RCC 7860 (cell line): Measurements from ENCODE around the gene GJC1.

Source experiments
- DNase-seq: peaks from one replicate; pipeline ENCODE4 v3.0.0-alpha.2; 2015; ENCODE audit warnings: low spot score
- FAIRE-seq: peaks from 2 replicates; lab custom pipeline; 2012; peaks lifted over from hg19 to GRCh38; lab: Jason Lieb, UNC

GJC1 gene

DNA sequence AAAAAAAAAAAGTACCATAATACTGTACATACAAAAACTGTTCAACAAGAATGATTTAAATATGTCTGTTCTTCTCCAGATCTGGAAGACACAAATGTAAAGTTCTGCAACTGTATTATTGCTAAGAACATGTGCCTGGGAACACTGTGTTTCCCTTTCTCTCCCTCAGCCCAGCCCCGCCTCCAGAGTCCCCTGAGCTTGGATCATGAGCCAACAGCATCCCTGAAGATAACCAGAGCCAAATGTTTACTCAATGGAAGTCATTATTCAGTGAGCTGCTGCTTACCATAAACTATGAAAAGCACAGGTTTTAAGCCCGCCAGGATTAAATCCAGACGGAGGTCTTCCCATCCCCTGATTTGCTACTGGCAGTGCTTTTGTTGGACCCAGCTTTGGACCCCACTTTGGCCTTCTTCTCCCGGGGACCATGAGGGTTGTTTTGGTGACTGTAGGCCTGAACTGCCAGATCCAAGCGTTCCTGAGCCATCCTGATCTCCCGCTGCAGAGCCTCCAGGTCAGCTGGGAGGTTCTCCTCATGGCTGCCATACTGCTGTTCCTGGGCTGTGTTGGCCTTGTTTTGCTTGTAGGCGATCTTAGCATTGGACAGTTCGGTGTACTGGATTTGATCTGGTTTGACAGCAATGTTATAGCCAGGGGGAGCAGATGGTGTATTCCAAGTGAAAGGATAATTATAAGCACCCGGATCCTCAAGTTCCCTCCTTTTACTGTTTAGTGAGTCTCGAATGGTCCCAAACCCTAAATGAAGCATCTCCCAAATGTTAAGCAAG lies 25.6 kb downstream of the GJC1 start:
- no peak for DNase-seq
- FAIRE-seq, result no peak

DNA sequence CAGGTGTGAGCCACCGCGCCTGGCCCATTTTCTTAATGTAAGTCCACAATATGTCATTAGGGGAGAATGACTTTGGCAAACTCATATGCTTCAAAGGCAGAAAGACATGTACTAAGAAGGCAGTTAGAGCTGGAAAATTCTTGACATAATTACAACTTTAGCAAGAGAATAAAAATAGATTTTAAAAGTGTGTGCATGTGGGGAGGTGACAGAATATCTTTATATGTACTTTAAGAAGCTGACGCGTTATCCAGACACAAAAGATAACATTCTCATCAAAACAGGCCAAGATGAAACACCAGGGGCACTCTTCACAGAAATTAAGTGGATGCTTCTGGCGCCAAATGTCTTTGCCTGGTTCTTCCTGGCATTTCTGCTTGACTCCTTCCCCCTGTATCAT lies 28.2 kb downstream of the GJC1 start:
- no peak for FAIRE-seq
- DNase-seq, result no peak

DNA sequence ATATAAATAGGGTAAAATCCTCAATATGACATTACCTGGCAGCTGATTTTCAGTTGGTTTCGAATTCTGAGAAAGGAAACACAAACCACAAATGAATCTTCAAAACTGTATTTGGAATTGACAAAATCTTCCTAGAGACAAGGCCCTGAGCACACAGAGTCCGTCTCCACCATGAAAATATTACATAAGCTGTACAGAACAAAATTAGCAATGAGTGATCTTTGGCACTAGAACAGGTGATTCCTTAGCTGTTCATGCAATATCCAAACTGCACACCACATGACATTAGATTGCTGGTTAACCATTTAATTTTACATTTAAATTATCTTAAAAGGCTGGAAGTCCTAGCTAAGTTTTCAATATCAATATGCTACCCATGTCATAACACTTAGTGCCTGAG lies 31.7 kb downstream of the GJC1 start:
- FAIRE-seq, result no peak
- DNase-seq, result no peak

DNA sequence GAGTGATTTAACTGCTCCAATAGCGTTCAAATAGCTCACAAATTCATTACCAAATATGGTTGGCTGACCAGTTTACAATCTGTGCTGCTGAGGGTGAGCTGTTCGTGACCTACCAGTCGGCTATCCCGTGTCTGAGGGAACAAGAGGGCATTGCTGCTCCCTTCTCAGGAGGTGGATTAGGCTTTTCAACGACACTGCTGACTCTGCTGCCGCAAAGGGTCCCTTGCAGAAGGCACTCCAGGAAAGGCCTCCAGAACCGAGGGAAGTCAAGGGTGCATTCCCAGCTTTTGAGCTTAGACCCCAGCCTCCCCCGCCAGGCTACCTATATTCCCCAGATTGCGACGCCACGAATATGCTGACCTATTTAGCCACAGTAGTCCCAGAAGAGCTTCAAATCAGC lies 32.3 kb downstream of the GJC1 start:
- no peak for DNase-seq
- no peak for FAIRE-seq

DNA sequence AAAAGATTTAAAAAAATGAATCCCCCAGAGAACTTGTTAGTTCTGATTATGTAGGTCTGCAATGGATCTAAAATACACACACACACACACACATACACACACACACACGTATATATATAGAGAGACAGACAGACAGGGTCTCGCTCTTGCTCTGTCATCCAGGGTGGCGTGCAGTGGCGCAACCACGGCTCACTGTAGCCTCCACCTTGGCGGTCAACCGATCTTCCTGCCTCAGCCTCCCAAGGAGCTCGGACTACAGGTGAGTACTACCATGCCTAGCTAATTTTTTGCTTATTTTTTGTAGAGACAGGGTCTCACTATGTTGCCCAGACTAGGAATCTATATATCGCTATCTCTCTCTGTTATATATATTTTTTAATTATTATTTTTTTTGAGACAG lies 33.4 kb downstream of the GJC1 start:
- DNase-seq (no peak), FAIRE-seq (no peak)

DNA sequence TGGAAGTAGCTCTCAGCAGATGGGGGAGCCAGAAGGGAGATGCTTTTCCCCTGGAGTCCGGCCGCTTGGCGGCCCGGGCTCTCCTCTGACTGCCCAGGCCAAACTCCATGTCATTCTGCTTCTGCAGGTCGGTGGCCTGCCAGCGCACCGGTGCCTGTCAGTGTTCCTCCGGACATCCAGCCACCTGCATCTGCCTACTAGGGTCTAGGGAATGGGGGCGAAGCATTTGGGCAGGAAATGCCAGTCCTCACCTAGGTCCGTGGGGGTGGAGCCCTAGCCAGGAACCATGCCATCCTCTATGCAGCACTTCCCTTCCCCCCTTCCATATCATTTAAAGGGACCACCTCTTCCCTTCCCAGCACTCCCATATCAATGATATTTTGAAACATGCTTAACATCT lies 34.2 kb downstream of the GJC1 start:
- FAIRE-seq (no peak), DNase-seq (no peak)

DNA sequence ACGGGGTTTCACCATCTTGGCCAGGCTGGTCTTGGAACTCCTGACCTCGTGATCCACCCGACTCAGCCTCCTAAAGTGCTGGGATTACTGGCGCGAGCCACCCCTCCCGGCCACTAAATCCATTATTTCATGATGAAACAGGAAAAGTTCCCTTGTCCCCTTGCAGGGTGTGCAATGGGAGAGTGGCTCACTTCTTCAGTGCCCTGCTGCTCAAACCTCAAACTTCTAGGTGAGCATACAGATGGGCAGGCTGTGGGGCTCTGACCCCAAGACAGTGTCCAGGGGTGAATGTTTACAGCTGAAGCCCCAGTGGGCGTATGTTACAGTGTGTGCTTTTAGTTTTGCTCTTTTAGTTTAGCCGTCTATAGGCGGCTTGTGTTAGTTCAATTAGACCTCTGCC lies 34.7 kb downstream of the GJC1 start:
- DNase-seq (no peak), FAIRE-seq (no peak)

DNA sequence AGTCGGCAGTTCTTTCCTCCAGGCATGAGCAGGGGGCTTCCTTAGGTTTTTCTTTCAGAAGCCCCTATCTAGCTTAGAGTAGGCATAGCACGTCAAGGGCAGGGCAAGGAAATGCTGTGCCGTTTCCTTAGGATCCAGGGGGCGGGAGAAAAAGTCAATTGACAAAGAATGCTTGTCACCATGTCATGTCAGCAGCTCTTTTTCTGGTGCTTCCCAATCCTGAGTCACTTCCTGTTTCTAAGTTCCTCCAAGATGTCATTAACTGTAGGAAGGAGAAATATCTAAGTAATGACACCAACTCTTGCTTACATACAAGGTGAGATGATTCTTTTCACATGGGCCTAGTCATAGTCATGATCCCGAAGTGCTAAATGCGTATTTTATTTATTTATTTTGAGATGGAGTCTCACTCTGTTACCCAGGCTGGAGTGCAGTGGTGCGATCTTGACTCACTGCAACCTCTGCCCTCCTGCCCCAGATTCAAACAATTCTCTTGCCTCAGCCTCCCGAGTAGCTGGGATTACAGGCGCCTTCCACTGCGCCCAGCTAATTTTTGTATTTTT lies 35.2 kb downstream of the GJC1 start:
- DNase-seq, result peak; percentile 98

DNA sequence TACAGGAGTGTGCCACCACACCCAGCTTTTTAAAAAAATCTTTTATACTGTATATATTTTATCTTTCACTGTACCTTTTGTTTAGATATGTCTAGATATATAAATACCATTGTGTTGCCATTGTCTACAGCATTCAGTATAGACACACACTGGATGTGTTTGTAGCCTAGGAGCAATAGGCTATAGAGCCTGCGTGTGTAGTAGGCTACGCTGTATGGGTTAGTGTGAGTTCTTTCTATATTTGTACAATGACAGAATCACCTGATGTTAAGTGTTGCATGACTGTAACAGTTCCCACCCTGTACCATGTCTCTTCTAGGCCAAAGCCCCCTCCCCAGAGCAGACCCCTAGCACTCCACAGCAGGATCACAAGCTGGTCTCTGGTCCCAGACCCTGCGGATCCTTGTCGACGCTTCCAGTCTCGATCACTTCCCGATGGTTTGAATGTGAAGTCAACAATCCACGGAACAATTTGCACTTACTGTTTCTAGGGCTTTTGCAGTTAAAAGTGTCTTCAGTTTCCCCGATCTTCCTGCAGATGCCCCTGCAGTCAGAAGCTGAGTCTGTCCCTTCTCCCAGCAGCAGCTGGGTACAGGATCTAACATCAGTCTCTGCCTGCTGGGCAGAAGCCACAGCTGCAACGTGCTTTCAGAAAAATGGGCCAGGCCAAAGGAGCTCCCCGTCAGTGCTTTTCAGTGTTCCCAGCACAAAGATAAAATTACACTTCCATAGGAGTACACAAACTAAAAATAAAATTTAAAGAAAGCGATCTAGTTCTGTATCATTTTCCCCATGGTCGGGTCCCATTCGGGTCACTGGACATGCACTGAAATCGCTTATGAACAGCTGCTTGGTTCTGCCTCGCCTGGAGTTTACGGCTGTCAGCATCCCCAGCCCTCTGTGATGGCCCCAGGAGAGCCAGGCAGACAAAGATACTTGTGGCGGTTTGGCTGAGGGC lies 35.9 kb downstream of the GJC1 start:
- DNase-seq, result no peak

More for the DNA sequence above, 35.2 kb downstream of the GJC1 start:
- FAIRE-seq, result peak; percentile 87

DNA sequence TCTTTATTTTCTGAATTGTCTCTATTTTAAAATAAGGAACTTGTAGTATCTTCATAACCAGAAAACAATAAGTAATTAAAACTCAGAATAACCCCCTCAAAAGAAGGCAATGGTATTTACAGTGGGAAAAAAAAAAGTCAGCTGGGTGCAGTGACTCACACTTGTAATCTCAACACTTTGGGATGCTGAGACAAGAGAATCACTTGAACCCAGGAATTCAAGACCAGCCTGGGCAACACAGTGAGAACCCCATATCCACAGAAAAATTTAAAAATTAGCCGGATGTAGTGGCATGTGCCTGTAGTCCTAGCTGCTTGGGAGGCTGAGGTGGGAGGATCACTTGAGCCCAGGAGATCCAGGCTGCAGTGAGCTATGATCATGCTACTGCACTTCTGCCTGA lies 37.8 kb downstream of the GJC1 start:
- no peak for FAIRE-seq
- peak; percentile 26 for DNase-seq

More for the DNA sequence above, 35.9 kb downstream of the GJC1 start:
- FAIRE-seq, result no peak

DNA sequence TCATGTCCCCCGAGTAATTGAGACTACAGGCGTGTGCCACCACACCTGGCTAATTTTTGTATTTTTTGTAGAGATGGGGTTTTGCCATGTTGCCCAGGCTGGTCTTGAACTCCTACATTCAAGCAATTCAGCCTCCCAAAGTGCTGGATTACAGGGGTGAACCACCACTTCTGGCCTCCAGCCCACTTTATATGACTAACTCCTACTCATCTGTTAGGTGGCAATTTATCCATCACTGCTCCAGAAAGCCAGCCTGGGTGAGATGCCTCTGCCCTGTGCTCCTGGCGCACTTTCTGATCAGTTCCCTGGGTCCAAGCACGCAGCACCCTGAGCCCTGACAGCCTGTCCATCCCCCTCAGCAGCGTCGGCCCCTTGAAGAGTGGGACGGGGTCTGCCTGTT lies 41.9 kb downstream of the GJC1 start:
- DNase-seq, result no peak
- FAIRE-seq, result no peak

DNA sequence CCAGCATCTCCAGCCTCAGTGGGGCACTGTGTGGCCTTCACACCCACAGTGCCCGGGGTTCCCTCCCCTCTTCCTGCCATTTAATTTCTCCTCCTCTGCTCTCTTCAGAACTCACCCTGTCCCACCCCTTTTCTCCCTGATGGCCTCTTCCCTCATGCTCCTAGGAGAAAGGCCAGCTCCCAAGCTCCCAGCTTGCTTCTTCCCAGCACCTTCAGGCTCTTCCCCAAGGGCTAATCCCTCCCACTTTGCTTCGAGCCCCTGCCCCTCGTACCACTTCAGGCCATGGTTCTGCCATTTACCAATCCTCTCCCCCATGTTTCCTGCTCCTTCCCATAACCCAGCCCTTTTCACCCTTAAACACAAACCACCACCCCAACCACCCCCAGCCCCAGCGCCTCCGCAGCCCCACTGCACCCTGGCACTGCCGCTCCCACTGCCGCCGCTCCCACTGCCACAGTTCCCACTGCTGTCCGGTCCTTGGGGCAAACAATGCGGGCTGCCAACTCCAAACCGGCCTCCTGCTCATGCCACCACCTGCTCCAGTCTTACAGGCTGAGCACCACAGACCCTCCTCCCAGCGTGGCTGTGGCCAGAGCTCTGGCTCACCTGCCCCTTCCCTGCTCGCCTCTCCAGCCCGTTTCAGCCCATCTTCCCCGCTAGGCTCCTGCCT lies 42.7 kb downstream of the GJC1 start:
- DNase-seq (no peak), FAIRE-seq (no peak)

DNA sequence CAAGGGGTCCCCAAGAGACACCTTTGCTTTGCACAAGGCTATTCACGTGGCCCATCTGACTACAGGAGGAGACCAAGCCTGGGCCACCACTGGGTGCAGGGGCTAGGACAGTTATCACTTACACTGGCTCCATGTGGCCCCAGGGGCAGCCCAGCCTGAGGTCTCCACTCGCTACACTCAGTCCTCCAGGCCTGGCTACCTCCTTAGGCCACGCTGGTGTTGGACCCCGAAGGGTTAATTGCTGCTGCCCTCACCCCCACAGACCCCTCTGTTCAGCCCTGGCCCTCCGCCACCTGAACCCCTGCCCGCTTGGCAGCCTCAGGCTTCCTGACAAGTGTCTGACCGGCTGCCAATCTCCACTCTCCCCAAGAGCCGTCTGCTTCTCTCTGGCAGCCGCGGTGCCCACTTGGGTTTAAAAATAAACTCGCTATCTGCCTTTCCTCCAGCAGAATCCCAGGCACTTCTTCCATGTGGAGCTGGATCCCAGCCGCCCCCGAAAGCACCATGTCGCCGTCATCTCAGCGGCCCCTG lies 43.5 kb downstream of the GJC1 start:
- no peak for FAIRE-seq
- DNase-seq, result no peak

DNA sequence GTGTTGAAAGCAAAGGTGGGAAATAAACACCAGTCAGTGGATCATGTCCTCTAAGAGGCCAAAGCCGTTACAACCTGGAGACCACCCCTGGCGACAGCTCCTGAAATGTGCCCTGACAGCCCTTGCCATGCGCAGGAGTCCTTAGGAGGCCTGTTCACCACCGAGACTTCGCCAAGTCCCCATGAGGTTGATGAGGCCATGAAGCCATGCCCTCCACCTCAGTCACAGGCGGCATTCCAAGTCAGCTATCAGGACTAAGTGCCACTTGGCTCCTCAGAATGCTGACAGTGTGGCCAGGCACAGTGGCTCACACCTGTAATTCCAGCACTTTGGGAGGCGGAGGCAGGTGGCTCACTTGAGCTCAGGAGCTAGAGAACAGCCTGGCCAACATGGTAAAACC lies 44.2 kb downstream of the GJC1 start:
- FAIRE-seq, result no peak
- no peak for DNase-seq

DNA sequence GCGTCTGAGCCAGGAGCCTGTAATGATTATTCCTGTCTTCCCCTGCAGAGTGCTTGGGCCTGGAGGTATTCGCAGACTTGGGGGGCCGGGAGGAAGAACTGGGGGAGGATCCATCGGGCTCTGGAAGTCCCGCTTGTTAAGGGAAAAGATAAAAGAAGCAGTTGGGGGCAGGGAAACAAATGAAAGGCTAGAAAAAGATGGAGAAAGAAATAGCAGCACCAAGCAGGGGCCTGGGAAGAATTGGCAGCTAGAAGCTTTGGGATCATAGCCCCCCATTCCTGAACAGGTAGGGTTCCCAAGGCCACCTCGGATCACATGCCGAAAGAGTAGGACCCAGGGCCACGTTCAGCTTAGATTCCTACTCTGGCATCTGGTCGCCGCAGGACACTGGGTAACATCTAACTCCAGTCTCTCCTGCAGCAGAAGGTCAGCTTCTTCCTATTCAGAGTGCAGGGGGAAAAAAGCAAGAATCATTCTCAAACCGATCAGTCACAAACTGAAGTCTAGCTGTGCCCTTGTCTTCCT lies 47.7 kb downstream of the GJC1 start:
- FAIRE-seq (no peak), DNase-seq (no peak)

DNA sequence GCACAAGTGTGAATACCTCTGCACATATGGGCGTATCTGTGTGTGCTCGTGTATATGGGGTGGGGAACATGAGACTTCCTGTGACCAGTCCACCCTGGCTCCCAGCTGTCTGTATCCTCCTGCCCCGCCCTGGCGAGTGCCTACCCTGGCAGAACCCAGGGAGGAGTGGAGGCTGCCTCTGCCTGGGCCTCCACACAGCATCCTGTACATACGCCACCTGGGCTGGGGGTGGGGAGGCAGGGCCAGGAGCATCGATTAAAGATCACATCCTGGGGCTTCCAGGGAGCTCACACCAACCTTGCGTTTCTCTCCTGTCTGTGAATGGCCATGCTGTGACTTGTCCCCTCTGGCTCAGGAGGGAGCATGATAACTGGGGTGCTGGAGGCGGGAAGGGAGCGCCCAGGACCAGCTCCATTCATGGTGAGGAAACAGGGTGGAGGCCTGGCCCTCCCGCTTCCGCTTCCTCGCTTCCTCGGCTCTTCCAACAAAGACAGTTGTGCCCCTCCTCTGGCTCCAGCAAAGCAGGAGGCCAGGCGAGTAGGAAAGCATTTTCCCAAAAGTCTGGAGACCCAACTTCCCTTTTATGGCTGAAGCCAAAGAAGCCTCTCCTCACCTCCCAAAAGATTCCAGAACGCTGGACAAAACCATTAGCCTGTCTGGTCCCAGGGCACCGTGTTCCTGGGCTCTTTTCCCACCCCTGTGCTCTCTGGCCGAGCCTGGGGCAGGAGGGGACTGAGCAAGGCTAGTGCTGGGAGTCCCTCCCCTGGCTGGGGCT lies 48.3 kb downstream of the GJC1 start:
- FAIRE-seq (no peak), DNase-seq (no peak)

DNA sequence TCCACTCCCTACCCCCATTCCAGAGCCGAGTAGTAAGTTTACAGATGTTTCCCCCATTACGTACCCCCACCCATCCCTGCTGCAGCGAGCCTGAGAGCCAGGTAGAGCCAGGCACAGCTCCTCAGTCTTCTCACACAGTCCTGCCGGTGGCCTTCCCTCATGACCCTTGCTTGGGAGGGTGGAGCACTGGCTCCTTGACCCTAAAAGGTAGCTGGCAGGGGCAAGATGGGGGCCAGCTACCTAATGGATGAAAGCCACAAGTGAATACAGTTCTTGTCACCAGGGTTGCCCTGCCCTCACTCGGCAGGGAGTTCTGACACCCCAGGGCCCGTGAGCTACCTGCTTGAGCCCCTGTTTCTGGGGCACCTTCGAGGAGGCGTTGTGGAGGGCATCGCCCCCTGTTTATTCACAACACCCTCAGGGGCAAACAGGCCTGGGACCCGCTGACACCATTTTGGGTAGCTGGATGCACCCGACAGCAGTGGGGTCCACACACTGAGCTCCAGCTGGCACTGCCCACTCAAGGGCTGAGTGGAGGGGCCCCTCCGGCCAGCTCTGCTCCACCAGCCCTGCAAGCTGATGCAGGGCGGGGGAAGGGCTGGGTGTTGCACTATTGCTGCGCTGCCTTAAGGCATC lies 49.1 kb downstream of the GJC1 start:
- FAIRE-seq, result no peak
- no peak for DNase-seq

DNA sequence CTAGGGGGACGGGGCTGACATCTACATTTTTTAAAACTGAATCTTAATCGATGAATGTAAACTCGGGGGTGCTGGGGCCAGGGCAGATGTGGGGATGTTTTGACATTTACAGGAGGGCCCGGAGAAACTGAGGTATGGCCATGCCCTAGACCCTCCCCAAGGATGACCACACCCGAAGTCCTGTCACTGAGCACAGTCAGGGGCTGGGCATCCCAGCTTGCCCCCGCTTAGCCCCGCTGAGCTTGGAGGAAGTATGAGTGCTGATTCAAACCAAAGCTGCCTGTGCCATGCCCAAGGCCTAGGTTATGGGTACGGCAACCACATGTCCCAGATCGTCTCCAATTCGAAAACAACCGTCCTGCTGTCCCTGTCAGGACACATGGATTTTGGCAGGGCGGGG lies 49.9 kb downstream of the GJC1 start:
- DNase-seq (no peak), FAIRE-seq (no peak)
